GM18907 (cell line): ENCODE data around the gene RAB42.
"Not testable (repeated sequence)": the region's sequence is repeated elsewhere in the genome, so short reads cannot be mapped to it uniquely, and the experiment has no call there.

Experiments used
- ATAC-seq: cut with Tn5 transposase; IDR thresholded peaks from one replicate; pipeline ENCODE4 v1.9.1; 2021; ENCODE audit warnings: mild to moderate bottlenecking, moderate library complexity; ENCODE audit not compliant: unreplicated experiment

Gene RAB42

GRCh38 chr1:28591708-28592320 is at the start of gene RAB42:
Gene RAB42 (plus strand): TSS chr1:28592265. CDS start chr1:28592512, 247 bp downstream.
- no peak for ATAC-seq

- no peak for ATAC-seq
Measured at GRCh38 chr1:28545246-28545628, 46.8 kb upstream of the RAB42 start.

GRCh38 chr1:28548318-28548717 is 43.7 kb upstream of the RAB42 start:
- no peak for ATAC-seq

- ATAC-seq = no peak
Measured at GRCh38 chr1:28551381-28551780, 40.7 kb upstream of the RAB42 start.

- peak; percentile 92 for ATAC-seq
Measured at GRCh38 chr1:28552758-28553663, 39.1 kb upstream of the RAB42 start, which contains the start of gene TRNAU1AP. Gene TRNAU1AP (plus strand): TSS chr1:28553085. CDS start chr1:28553111, 26 bp downstream.

- no peak for ATAC-seq
Measured at GRCh38 chr1:28560886-28561285, 31.2 kb upstream of the RAB42 start.

GRCh38 chr1:28564310-28564709 is 27.8 kb upstream of the RAB42 start:
- no peak for ATAC-seq

GRCh38 chr1:28565040-28565439 is 27.0 kb upstream of the RAB42 start:
- no peak for ATAC-seq

GRCh38 chr1:28565726-28566125 is 26.3 kb upstream of the RAB42 start:
- ATAC-seq = no peak

GRCh38 chr1:28566931-28567330 is 25.1 kb upstream of the RAB42 start:
- no peak for ATAC-seq

- no peak for ATAC-seq
Measured at GRCh38 chr1:28571911-28572310, 20.2 kb upstream of the RAB42 start.

GRCh38 chr1:28572891-28573290 is 19.2 kb upstream of the RAB42 start:
- ATAC-seq = not testable (repeated sequence)

GRCh38 chr1:28573564-28573963 is 18.5 kb upstream of the RAB42 start:
- ATAC-seq = no peak

GRCh38 chr1:28577052-28577678 is 14.9 kb upstream of the RAB42 start:
- ATAC-seq = no peak

- ATAC-seq = no peak
Measured at GRCh38 chr1:28577738-28578536, 14.1 kb upstream of the RAB42 start.

GRCh38 chr1:28578696-28579218 is 13.3 kb upstream of the RAB42 start:
- ATAC-seq = no peak

- no peak for ATAC-seq
Measured at GRCh38 chr1:28579401-28579800, 12.7 kb upstream of the RAB42 start.

GRCh38 chr1:28580722-28581530 is 11.1 kb upstream of the RAB42 start:
- peak; percentile 26 for ATAC-seq

GRCh38 chr1:28581531-28582247 is 10.4 kb upstream of the RAB42 start:
- peak; percentile 88 for ATAC-seq
